ENCODE data around the gene SEC14L5.
"Not testable (repeated sequence)": the region's sequence is repeated elsewhere in the genome, so short reads cannot be mapped to it uniquely, and the experiment has no call there.

SEC14L5 gene

DNA sequence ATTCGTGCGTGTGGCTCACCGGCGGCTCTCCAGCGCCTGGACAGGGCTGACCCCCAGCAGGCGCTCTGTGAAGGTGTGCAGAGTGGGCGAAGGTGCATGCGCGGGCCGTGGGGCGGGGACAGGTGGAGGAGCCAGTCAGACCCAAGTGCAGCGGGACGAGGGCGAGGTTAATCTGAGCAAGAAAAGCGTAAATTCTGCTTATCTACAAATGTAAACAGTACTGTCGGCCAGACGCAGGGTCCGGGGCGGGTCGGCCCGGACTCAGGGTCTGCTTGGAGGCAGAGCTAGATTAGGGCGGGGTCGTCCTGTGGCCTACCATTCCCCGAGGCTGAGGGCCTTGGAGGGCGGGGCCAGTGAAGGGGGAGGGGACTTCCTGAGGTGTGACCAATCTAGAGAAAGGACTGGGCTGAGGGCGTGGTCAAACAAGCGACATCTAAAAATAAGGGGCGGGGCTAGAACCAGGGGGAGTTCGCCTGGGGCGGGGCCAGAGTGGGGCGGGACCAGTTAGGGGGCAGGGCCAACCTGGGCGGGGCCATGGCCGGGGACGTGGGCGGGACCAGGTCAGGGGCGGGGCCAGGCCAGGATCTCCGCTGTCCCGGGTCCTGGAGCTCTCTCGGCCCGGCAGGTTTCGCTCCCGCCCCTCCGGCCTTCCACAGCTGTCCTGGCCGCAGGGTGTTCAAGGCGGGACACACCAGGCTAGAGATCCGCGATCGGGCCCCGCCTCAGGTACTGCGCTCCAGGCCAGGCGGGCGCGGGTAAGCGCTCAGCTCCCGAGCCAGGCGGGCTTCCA is at the start of gene SEC14L5:
Gene SEC14L5, plus strand, starts transcription at position 611 of the 790 bp plus-strand sequence. CDS start 994 bp downstream, outside the sequence.
- DNase-seq, result peak; percentile 93 to 99

DNA sequence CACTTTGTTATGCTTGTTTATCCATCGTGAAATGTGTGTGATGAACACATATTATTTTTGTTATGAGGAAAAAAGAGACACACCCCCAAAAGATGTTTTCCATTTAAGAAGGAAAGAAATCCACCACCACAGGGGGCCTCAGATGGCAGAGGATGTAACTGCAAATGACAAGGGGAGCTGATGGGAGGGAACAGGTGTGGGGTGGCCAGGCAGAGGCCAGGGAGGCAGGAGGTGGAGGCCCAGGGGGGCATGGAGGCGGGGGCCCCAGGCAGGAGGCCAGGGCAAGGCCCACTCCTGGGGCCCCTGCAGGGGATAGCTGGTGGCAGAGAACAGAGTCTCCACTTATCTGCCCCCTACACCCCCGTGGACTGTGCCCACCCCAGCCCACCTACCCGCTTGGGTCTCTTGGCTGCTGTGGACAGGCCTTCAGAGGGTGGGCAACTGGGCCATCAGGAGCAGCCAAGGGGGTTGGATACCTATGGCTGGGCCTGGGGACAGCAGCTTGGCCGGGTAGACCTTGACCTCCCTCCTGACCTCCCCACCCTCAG is 49.2 kb upstream of the SEC14L5 start:
- no peak for DNase-seq

DNA sequence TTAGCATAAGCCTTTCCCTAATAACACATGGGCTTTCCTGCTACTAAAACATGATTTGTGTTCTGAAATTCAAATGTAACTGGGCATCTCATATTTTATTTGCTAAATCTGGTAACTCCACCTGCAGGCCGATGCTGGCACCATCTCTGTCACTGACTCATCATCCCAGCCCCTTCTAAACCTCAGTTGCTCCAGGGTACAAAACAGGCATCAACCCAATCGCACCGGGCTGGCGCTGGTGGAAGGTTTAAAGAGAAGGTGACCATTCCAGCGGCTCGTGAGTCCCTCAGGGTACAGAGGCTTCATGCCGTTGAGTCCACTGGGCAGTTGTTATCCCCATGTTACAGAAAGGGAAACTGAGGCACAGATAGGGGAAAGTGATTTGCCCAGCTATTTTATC is 48.3 kb upstream of the SEC14L5 start:
- DNase-seq, result no peak

DNA sequence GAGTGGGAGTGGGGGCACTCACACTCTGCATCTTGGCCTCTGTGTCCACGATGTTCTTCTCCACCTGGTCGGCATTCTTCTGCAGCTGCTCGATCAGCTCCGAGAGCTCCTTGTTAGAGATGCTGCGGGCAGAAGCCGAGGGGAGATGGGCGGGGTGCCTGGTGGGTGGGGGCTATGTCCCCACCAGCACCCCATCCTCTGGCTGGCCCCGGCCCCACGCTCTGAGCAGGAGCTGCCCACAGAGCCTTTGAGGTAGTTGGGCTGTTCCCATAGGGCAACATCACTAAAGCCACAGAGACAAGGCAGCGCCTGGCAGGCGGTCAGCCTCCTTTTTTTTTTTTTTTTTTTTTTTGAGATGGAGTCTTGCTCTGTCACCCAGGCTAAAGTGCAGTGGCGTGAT is 47.3 kb upstream of the SEC14L5 start:
- no peak for DNase-seq

DNA sequence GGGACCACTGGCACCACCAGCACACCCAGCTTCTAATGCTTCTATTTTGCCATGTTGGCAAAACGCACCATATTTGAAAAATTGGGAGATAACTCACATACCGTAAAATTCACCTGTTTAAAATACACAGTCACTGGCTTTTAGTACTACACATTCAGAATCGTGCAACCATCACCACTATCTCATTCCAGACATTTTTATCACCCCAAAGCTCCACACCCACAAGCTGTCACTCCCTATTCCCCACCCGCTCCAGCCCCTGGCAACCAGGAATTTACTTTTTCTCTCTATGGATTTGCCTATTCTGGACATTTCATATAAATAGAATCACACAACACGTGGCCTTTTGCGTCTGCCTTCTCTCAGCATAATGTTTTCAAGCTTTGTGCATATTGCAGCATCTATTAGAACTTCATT is 46.2 kb upstream of the SEC14L5 start:
- DNase-seq, result no peak

DNA sequence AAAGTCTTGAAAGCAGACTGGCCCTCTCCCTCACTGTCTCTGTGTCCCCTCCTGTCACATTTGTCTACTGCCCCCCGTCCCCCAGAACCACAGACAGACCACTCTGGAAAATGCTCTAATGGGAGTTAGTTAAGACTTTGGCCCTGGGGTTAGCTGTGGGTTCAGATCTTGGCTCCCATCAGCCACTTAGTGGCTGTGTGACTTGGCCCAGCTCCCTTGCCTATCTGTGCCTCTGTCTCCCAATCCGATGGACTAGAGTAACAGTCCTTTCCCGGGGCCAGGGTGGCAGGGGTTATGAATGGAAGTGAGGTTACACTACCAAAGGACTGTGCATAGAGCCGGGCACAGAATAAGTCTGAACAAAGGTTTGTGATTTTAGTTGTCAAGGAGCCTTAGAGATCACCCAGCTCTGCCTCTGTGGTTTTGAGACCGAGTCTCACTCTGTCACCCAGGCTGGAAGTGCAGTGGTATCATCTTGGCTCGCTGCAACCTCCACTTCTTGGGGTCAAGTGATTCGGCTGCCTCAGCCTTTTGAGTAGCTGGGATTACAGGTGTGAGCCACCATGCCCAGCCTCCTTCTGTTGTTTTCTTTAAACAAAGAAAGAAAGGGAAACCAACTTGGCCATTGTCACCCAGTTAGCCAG is 44.9 kb upstream of the SEC14L5 start:
- no peak for DNase-seq

DNA sequence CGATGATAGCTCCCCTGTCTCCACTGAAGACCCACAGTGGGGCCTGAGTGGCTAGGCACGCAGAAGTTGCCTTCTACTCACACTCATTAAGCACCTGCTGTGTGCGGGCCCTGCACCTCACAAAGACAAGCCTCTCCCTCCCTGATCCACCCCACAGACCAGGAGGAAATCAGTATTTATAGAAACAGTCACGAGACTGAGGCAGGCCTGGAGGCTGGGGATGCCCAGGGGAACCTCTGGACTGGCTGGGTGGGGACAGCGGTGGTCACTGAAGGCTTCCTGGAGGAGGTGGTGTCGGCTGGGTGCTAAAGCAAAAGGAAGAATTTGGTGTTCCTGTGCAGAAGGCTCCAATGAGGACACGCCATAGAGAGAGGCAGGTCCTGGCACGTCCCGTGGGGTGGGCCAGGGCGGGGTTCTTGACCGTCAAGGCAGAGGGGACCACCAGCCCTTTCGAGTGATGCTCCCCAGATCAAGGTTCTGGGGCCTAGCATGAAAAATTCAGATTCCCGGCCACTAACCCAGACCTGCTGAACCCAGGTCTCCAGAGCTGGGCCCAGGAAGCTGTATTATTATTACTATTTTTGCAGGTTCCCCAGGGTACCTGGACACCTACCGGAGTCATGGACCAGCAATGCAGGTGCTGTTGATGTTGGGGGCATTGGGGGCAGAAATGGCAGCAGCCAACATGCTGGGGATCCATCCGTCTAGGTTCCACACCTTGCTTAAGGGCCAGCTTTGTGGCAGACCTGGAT is 44.2 kb upstream of the SEC14L5 start:
- no peak for DNase-seq

DNA sequence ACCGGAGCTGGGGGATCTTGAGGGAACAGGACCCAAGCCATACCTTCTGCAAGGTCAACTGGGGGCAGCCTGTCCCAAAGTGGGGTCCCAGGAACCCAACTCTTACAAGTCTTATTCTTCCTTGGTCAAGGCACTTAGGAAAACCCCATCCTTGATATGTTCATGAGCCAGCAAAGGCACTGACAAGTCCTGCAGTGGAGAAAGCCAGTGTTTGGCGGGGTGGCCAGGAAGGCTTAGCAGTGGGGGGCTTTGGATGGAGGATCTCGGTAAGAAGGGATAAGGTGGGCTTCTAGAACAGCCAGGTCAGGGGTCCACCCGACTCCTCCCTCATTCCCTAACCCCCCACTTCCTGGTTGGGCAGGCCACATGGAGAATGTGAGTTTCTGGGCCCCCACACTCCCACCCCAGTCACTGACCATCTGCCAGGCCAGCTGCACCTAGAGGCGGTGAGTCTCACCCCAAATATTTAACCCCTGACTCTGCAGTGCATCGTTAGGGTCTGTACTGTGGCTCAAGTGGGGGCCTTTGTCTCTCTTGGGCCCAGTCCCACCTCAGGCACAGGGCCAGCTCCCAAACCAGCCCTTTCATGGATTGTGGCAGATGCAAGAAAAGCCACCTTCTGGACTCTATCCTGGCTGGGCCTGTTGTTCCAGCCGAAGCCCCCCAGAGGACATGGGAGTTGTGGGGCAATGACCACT is 43.5 kb upstream of the SEC14L5 start:
- DNase-seq, result no peak

DNA sequence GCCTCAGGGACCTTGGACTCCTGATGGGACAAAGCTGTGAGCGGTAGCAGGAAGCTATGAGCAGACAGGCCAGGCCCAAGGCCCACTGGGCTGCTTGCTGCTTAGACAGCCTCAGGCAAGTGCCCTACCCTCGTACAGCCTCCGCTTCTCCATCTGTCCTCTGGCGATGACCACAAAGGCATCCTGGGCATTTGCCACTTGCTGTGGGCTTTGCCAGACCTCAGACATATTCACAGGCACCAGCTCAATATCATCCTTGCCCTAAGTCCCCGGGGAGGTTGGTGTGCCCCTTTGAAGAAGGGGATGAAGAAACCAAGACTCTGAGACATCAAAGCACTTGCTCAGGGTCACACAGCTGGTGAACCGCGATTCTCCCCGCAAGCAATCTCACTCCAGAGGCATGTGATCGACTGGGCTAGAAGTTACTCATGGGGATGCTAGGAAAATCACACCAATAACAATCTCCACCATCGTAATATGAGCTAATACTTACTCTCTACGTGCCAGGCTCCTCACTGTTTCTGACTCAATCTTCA is 42.8 kb upstream of the SEC14L5 start:
- no peak for DNase-seq

DNA sequence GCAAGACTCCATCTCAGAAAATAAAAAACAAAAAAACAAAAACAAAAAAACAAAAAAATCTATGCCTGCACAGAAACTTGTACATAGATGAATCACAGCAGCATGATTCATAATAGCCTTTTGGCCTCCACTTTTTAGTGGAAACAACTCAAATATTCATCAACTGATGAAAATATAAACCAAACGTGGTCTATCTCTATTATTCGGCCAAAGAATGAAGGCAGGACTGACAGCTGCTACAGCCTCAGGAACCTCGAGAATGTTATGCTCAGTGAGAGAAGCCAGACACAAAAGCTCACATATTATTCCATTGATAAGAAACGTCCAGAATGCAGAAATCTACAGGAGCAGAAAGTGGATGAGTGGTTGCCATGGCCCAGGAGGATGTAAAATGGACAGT is 41.0 kb upstream of the SEC14L5 start:
- no peak for DNase-seq

DNA sequence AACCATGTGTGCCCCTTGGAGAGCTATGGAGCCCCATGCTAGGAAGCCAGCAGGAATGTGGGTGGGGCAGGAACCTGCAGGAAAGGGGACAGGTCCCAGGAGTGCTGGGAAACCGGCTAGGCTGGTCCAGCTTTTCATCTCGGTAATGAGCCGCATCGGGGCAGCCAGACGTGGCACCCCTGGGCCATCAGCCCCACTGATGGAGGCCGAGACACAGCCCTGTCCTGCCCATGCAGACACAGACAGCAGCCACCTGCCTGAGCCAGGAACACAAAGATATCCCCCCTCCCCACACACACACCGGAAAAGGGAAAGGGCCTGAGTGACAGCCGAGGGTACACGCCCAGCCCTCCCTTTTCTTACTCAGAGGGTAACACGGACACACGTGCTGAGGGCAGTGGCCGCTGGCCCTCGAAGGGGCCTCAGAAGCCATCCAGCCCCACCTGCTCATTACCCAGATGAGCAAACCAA is 39.3 kb upstream of the SEC14L5 start:
- DNase-seq, result no peak

DNA sequence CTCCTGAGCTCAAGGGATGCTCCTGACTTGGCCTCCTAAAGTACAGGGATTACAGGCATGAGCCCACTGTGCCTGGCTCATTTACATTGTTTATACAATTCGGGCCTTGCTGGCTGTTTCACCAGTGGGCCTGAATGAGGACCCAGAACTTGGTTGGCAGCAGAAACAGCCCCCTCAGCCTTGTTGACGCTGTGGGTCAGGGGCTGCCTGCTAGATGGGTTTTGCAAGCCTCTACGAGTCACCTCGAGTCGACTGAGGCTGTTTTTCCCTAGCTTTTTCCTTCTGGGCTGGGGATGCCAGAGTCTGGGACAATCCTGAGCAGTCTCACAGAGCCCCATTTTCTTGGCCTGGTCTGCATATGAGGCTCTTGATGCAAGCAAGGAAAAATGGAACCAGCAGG is 37.3 kb upstream of the SEC14L5 start:
- DNase-seq, result no peak

DNA sequence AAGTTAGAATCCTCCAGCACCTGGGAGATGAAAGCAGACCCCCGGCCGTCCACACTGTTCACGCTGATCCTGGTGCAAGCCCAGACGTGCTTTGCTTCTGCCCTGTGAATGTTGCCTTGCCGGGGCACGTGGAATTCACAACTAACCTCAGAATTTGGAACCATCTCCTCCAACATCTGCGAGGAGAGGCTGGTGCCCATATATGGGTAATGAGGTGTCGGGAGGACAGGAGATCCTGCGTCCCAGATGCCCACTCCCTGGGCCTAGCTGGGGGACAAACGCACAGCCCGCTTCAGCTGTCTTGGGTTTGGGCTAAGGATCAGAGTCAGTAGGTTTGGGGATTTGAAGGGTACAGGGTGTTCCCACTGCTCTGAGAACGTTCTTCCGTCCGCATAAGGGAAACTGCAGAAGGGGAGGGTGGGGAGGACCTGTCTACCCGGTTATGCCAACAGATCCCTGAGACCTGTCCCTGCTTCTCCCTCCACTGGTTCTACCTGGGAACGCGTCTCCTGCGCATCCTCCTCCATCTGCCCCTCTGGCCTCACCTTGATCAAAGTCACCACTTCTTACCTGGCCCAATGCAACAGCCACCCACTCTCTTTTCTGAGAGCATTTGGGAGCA is 35.3 kb upstream of the SEC14L5 start:
- no peak for DNase-seq

DNA sequence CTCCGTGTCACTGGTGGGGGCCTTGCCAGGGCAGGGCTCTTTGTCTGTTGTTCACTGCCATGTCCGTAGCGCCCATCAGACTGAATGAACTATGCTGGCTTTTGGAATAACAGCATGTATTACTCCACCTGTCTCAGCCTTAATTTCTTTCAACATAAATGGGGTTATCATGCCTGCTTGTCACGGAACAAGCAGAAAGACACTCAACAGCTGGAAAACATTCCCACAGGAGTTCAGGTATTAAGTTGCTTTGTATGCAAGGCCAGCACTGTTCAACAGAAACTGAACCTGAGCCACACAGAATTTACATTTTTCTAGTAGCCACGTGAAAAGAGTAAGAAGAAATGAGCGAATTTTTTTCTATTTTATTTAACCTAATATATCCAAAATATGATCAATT is 34.3 kb upstream of the SEC14L5 start:
- DNase-seq, result no peak

DNA sequence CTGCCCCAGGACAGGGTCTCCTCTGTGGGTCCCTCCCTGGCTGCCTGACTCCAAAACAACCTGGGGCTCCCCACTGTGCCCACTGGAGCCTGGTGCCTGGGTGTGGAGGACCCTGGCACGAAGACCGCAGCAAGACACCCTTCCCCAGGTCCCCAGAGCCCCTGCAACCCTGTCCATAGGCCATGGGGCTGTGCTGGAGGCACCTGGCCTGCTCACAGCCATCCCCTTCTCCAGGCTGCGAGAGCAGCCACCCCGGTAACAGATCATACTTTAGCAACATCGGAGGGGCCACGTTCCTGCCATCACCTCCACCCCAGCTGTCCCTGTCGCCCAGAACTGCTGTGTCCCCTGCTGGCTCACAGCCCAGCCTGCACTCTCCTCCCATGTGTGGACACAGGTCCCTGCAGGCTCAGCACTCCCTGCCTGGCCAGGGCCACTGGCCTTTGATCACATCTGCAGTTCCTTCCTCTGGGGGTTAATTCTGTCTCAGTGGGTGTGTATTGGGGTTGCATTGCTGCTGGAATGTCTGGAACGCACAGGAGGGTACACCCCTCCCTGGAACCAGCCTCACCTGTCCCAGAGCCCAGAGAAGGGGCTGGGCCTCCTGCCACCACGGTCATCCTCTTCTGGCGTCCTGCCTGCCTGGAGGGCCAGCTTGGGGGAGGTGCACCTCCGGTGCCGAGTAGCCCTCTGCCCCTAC is 33.4 kb upstream of the SEC14L5 start:
- DNase-seq, result no peak

DNA sequence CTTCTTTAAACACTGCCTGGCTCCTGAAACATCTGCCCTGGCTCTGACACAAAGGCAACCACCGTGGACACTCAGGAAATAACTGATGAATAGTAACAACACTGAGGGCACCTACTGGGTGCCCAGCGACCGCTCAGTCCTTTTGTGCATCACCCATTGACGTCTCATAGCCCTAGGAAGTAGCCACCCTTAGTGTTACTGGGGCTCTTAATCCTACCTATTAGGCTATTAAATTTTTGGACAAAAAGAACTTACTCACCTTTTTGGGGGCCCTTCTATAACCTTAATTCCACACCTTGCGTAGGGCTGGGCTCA is 32.9 kb upstream of the SEC14L5 start:
- no peak for DNase-seq

DNA sequence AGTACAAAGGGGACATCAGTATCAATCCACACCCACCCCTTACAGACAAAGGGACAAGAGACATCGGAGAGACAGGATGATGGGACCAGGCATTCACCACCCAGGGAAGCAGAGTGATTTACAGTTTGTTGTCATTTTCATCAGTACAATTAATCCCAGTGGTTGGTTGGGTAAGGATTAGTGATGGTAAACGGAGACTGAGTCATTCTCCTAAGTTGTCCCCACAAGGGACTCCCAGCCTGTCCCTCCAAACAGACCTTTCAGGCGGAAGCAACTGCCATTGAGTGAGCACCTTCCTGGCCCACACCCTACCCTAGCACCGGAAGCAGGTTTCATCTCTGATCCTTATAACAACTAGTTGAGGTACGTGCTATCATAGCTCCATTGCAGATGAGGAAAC is 32.3 kb upstream of the SEC14L5 start:
- no peak for DNase-seq

DNA sequence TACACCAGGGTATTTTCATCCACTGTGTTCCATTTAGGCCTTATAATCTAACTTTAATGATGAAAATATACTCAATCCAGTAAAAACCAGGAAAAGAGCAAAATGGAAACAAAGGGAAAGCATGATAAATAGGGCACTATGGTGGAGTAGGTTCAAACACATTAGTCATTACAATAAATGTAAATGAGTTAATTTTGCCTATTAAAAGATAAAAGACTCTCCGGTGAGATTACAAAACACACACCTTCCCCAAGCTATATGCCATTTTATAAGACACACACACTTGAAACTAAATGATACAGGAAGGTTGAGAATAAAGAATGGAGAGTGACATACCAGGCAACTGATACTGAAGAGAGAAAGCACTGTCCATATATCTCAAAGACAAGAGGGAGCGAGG is 31.2 kb upstream of the SEC14L5 start:
- DNase-seq, result no peak

DNA sequence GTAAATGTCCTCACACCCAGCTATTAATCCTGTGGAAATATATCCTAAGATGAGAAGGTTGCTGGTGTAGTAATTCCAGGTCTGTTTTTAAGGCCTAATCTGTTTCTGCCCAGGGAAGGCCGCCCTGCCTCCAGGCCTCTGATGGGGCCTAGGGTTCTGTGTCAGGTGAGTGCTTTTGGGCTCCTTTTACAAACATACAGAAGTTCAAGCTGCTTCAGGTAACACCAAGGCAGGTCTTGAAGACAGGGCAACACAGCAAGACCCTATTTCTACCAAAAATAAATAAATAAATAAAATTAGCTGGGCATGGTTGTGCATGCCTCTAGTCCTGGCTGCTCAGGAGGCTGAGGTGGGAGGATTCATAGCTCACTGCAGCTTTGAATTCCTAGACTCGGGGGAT is 30.5 kb upstream of the SEC14L5 start:
- DNase-seq, result no peak

DNA sequence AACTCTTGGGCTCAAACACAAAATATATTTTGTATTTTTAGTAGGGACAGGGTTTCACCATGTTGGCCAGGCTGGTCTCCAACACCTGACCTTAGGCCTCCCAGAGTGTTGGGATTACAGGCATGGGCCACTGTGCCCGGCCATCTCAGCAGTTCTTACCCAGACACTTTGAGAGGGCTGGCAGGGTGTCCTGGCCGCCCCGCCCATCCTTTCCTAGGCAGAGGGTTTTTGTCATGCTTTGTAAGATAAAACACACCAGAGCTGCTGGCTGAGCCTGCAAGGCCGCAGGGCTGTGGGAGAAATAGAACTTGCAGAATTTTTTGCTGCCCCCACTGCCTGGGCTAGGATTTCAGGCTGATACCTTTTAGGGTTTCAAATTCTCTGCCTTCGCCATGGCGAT is 29.9 kb upstream of the SEC14L5 start:
- DNase-seq, result no peak

DNA sequence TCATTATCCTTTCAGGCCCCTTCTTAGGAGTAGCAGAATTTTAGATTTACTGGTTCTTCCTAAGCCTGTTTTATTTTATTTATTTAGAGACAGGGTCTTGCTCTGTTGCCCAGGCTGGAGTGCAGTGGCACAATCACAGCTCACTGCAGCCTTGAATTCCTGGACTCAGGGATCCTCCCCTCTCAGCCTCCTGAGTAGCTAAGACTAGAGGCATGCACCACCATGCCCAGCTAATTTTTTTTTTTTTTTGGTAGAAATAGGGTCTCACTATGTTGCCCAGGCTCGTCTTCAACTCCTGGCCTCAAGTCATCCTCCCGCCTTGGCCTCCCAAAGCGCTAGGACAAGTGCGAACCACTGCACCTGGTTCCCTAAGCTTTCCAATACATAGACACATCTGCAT is 28.5 kb upstream of the SEC14L5 start:
- not testable (repeated sequence) for DNase-seq

DNA sequence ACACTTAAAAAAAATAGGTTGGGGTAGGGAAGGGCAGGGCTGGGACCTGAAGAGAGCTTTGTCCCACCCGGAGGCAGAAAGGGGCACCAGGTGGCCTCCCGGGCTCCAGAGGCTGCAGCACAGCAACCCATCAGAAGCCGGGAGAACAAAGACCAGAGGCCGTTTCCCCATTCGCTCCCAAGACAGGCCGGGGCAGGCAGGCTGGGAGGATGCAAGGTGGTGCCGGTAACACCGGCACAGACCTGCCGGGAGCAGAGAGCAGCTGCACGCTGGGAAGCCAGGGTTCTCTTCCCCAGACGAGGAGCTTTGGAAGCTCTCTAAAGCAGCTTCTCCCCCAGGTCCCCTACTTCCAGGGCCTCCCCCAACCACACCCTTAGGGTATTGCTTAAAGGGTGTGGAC is 26.7 kb upstream of the SEC14L5 start:
- no peak for DNase-seq
